GM12864 (cell line): Measurements from ENCODE around the gene PPCDC.
A peak's percentile ranks its signal among the peaks of the same experiment; 100 is the strongest.

Experiments used
- DNase-seq: peaks from one replicate; pipeline ENCODE4 v3.0.0-alpha.2; 2011; ENCODE audit warnings: low read depth
- H3K4me3 ChIP-seq: 2 replicates; pipeline ENCODE4 v1.5.1; 2011; ENCODE audit warnings: mild to moderate bottlenecking, low read depth, low read length, control low read depth
- CTCF ChIP-seq: IDR thresholded peaks from 2 replicates; pipeline ENCODE4 v1.5.1; 2011; ENCODE audit warnings: low read depth, mild to moderate bottlenecking, moderate library complexity, low read length, control low read depth, inconsistent platforms; ENCODE audit errors: missing control alignments

Gene PPCDC

GRCh38 chr15:74988007-74988800, 35.2 kb upstream of the PPCDC start:
- DNase-seq, result no peak
- peak; percentile 52 for TF ChIP-seq CTCF

GRCh38 chr15:74989527-74989926, 33.9 kb upstream of the PPCDC start:
- no peak for DNase-seq
- no peak overlapping the region for H3K4me3 ChIP-seq
- no peak for TF ChIP-seq CTCF

More at GRCh38 chr15:74988007-74988800, 35.2 kb upstream of the PPCDC start:
- no peak overlapping the region for H3K4me3 ChIP-seq

DNA sequence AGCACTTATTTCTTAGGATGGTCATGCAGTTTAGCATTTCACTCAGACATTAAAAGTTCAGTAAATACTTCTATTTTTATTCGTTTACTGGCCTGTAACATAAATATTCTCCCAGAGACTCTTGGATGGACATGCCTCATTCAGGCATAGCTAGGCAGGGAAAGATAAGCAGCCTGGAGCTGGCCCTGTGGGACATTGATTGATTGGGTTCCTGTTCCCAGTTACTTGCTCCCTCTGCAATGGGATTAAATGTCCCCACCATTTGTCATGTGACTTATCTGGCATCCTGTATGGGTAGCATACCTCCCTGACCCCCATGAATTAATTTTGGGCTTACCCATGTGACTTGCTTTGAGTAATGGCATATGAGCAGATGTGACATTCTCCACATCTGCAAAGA, 30.8 kb upstream of the PPCDC start:
- H3K4me3 ChIP-seq, result no peak overlapping the region
- DNase-seq, result no peak
- TF ChIP-seq CTCF, result no peak

DNA sequence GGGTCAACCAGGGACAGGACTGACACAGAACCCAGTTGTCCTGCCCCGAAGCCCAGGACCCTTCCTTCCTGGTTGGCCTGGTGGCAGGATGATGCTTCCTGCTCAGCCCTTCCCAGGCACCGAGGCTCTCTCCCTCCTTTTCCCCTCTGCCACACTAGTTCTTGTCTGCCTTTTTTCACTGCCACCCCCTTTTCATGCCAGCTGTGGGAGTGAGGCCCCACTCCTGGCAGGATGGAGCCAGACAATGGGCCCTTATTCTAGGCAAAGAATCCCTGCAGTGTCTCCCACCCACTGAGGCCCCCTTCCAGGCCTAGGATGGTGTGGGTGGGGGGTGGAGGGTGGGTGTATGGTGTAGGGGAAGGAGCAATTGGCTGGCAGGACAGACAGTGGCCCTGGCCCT, 29.2 kb upstream of the PPCDC start:
- TF ChIP-seq CTCF, result no peak
- H3K4me3 ChIP-seq, result no peak overlapping the region
- no peak for DNase-seq

GRCh38 chr15:74994685-74995084, 28.7 kb upstream of the PPCDC start:
- no peak for TF ChIP-seq CTCF
- no peak for DNase-seq
- H3K4me3 ChIP-seq, result no peak overlapping the region

GRCh38 chr15:74995182-74995778, 28.1 kb upstream of the PPCDC start, which contains the start of gene SCAMP5:
SCAMP5 (plus strand) TSS chr15:74995563; CDS start chr15:75011840, 16,277 bp downstream.
- TF ChIP-seq CTCF, result no peak
- H3K4me3 ChIP-seq, result peak within 1 kb of the TSS; percentile 70
- DNase-seq, result peak; percentile 86
